ENCODE measurements around the gene LAMA3. TPM values are rescaled to one million over a fixed set of nuclear protein-coding genes. Genes with fewer than 3 reads are reported as not detected.

LAMA3 gene
- total RNA-seq, 4 donors from 2014 or later, result 46.5 to 75.4 (median 57.4) TPM

DNA sequence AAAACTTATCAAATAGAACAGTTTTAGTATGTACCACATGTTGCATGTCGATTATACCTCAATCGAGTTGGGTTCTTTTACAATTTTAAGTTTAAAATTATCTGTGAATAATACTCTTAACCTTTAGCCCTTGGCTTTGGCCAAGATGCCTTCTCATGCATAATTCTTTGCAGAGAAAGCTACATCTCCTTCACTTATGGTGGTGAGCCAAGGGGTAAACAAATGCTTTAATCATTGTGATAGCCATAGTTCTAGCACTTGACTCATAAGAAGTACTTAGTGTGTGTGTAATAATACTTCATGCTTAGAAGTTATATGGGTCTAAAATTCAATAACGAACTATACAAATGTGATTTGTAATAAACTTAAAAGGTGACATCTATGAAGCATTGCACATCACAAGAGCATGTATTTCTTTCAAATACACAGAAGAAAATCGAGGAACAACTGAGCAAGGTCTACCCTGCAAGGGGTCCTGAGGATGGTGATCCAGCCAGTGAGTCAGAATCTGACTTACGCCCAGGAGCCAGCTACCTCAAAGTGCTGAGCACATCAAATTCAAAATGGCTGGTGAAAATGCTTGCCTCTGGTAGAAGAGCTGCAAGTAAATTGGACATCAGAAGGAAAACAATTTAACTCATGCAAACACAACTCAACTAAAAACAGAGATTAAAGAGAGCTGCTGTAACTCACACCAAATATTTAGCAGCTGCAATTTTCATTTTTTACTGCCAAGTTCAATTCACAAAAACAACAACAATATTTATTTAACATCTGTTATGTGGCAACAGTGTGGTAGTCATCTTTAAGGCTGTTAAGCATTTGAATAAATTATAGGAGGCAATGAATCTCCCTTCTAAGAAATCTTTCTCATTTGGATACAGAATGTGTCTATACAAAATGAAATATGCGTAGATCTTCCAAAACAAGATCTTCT is 301.5 kb downstream of the LAMA3 start:
- TF ChIP-seq POLR2A (IDR thresholded peaks at IDR 0.05), result no peak
- TF ChIP-seq, protein P1, sequence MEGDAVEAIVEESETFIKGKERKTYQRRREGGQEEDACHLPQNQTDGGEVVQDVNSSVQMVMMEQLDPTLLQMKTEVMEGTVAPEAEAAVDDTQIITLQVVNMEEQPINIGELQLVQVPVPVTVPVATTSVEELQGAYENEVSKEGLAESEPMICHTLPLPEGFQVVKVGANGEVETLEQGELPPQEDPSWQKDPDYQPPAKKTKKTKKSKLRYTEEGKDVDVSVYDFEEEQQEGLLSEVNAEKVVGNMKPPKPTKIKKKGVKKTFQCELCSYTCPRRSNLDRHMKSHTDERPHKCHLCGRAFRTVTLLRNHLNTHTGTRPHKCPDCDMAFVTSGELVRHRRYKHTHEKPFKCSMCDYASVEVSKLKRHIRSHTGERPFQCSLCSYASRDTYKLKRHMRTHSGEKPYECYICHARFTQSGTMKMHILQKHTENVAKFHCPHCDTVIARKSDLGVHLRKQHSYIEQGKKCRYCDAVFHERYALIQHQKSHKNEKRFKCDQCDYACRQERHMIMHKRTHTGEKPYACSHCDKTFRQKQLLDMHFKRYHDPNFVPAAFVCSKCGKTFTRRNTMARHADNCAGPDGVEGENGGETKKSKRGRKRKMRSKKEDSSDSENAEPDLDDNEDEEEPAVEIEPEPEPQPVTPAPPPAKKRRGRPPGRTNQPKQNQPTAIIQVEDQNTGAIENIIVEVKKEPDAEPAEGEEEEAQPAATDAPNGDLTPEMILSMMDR (IDR thresholded peaks at IDR 0.05), result no peak
- intact Hi-C loops (cut with DNase I; ENCODE audit: low total_unique reads), result no loop called here
- H3K4me3 ChIP-seq, result no peak overlapping the region

GRCh38 chr18:23992089-23992940 is 303.1 kb downstream of the LAMA3 start:
- no peak for DNase-seq
- Histone ChIP-seq H3K27me3 (no peaks in the 10 kb centered on the region), H3K4me3 (no peak overlapping the region), H3K4me1 (no peaks in the 10 kb centered on the region), H3K36me3 (no peaks in the 10 kb centered on the region), H3K9me3 (no peaks in the 10 kb centered on the region), H3K27ac (peak overlapping the region in 1 of 2 donors; percentile 23)
- no peak for TF ChIP-seq POLR2A (IDR thresholded peaks at IDR 0.05)
- TF ChIP-seq, protein P1 (IDR thresholded peaks at IDR 0.05), result no peak
- intact Hi-C loops (cut with DNase I; ENCODE audit: low total_unique reads), result no loop called here

More for the DNA sequence above, 301.5 kb downstream of the LAMA3 start:
- DNase-seq, result no peak
- no peak overlapping the region for H3K27ac ChIP-seq
- H3K9me3 ChIP-seq, result no peaks in the 10 kb centered on the region
- no peaks in the 10 kb centered on the region for H3K36me3 ChIP-seq
- no peaks in the 10 kb centered on the region for H3K4me1 ChIP-seq
- no peaks in the 10 kb centered on the region for H3K27me3 ChIP-seq

- peak overlapping the region in 1 of 2 donors; percentile 23 for H3K27ac ChIP-seq
- intact Hi-C loops (cut with DNase I; ENCODE audit: low total_unique reads), result no loop called here
Observed at GRCh38 chr18:23992941-23993280, 303.7 kb downstream of the LAMA3 start.

GRCh38 chr18:23994361-23994902 is 305.2 kb downstream of the LAMA3 start:
- H3K9me3 ChIP-seq, result no peaks in the 10 kb centered on the region
- TF ChIP-seq, protein P1 (IDR thresholded peaks at IDR 0.05), result no peak
- peak in 1 of 2 donors; percentile 11 for TF ChIP-seq POLR2A (IDR thresholded peaks at IDR 0.05)
- H3K27me3 ChIP-seq, result no peaks in the 10 kb centered on the region
- DNase-seq, result peak; percentile 44 to 67
- no peaks in the 10 kb centered on the region for H3K36me3 ChIP-seq
- intact Hi-C loops (cut with DNase I; ENCODE audit: low total_unique reads), result no loop called here
- H3K4me3 ChIP-seq, result no peak overlapping the region
- no peaks in the 10 kb centered on the region for H3K4me1 ChIP-seq
- peak overlapping the region; percentile 44 to 46 for H3K27ac ChIP-seq

More at GRCh38 chr18:23992941-23993280, 303.7 kb downstream of the LAMA3 start:
- Histone ChIP-seq H3K4me3 (no peak overlapping the region), H3K27me3 (no peaks in the 10 kb centered on the region), H3K9me3 (no peaks in the 10 kb centered on the region), H3K36me3 (no peaks in the 10 kb centered on the region), H3K4me1 (no peaks in the 10 kb centered on the region)
- no peak for DNase-seq
- no peak for TF ChIP-seq POLR2A (IDR thresholded peaks at IDR 0.05)
- TF ChIP-seq, protein P1 (IDR thresholded peaks at IDR 0.05), result no peak
